B cell (primary cell): ENCODE results near the gene FSCN2. TPM values are rescaled to one million over a fixed set of nuclear protein-coding genes. Genes with fewer than 3 reads are reported as not detected.

Experiments
- ATAC-seq: fragments of 200-7000 bp; cut with Tn5 transposase; one replicate; pipeline ENCODE4 v1.10.0; 2021; ENCODE audit warnings: low read depth, mild to moderate bottlenecking, moderate number of reproducible peaks, moderate library complexity
- CTCF ChIA-PET: fragments of 350-600 bp; sonication (Branson Sonifier 250); formaldehyde crosslinking; loops from one replicate; lab custom pipeline; 2021; ENCODE audit warnings: antibody characterized with exemption, inconsistent platforms; lab: Charles Lee
- POLR2A ChIA-PET: fragments of 350-600 bp; sonication (Branson Sonifier 250); formaldehyde crosslinking; loops from one replicate; lab custom pipeline; 2021; ENCODE audit warnings: antibody characterized with exemption; lab: Charles Lee
- DNase-seq: peaks from one replicate; pipeline ENCODE4 v3.0.0; 2013
- H2AFZ ChIP-seq: 2 replicates; pipeline ENCODE4 v1.6.1; 2012; ENCODE audit warnings: mild to moderate bottlenecking, low read depth, low read length; ENCODE audit not compliant: insufficient read depth, poor library complexity, severe bottlenecking
- H3K27ac ChIP-seq, 2 donors: 1 replicate in 1 of 2; 2 replicates in 1 of 2; pipeline ENCODE4 v1.5.1; 2012 to 2013; ENCODE audit warnings: low read length in 2 of 2, mild to moderate bottlenecking in 2 of 2, moderate library complexity in 1 of 2
- H3K27me3 ChIP-seq, 4 experiments: fragments of 200-600 bp in 1 of 4; sonication (generic) in 1 of 4; replicated peaks in 1 of 4; 1 replicate in 2 of 4; 2 replicates in 2 of 4; pipeline versions ENCODE4 v1.6.1 to v1.7.0; 2013 to 2016; ENCODE audit warnings: low read length in 3 of 4, mild to moderate bottlenecking in 2 of 4, mixed read lengths in 1 of 4, moderate library complexity in 1 of 4; ENCODE audit not compliant: insufficient read depth in 4 of 4, control insufficient read depth in 3 of 4; ENCODE audit errors: control extremely low read depth in 1 of 4
- H3K36me3 ChIP-seq, 2 experiments: replicated peaks in 1 of 2; 1 replicate in 1 of 2; 2 replicates in 1 of 2; pipeline versions ENCODE4 v1.6.1 to v1.7.1; 2013; ENCODE audit warnings: low read length in 1 of 2; ENCODE audit not compliant: insufficient read depth in 2 of 2, control insufficient read depth in 1 of 2; ENCODE audit errors: control extremely low read depth in 1 of 2, extremely low read depth in 1 of 2
- H3K4me1 ChIP-seq, 2 donors: fragments of 200-600 bp in 1 of 2; sonication (generic) in 1 of 2; 1 replicate in 1 of 2; 2 replicates in 1 of 2; pipeline versions ENCODE4 v1.5.1 to v1.6.1; 2013 to 2017; ENCODE audit warnings: low read length in 2 of 2; ENCODE audit not compliant: control insufficient read depth in 2 of 2, insufficient read depth in 2 of 2
- H3K4me2 ChIP-seq: replicated peaks from 2 replicates; pipeline ENCODE3; 2012; ENCODE audit warnings: mild to moderate bottlenecking, low read depth, low read length; ENCODE audit not compliant: poor library complexity, severe bottlenecking
- H3K4me3 ChIP-seq, 5 experiments: fragments of 200-600 bp in 1 of 5; sonication (generic) in 1 of 5; 1 replicate in 3 of 5; 2 replicates in 2 of 5; pipeline versions ENCODE4 v1.5.1 to v1.7.0; 2011 to 2016; ENCODE audit warnings: low read length in 4 of 5, mild to moderate bottlenecking in 4 of 5, low read depth in 2 of 5, control low read depth in 1 of 5, moderate library complexity in 1 of 5; ENCODE audit not compliant: insufficient read depth in 1 of 5; ENCODE audit errors: control extremely low read depth in 1 of 5, extremely low read depth in 1 of 5
- H3K79me2 ChIP-seq: fragments of 200-600 bp; sonication (generic); one replicate; pipeline ENCODE4 v1.6.0; 2016; ENCODE audit warnings: low read length; ENCODE audit not compliant: control insufficient read depth, insufficient read depth
- H3K9ac ChIP-seq: fragments of 200-600 bp; sonication (generic); 2 replicates; pipeline ENCODE4 v1.6.1; 2017; ENCODE audit warnings: mild to moderate bottlenecking, low read length, moderate library complexity
- H3K9me3 ChIP-seq, 3 donors: one replicate each; pipeline versions ENCODE4 v1.6.1 to v1.7.1; 2013; ENCODE audit warnings: low read length in 2 of 3; ENCODE audit not compliant: control insufficient read depth in 2 of 3, insufficient read depth in 1 of 3; ENCODE audit errors: control extremely low read depth in 1 of 3
- H4K20me1 ChIP-seq: 2 replicates; pipeline ENCODE4 v1.6.0; 2012; ENCODE audit warnings: mild to moderate bottlenecking, low read length; ENCODE audit not compliant: insufficient read depth, control insufficient read depth, poor library complexity, severe bottlenecking
- H3K27ac Mint-ChIP-seq: one replicate; pipeline ENCODE4 v1.8.0; 2021; ENCODE audit warnings: mixed read lengths
- H3K27me3 Mint-ChIP-seq: one replicate; pipeline ENCODE4 v1.8.0; 2021; ENCODE audit warnings: mixed read lengths
- H3K4me1 Mint-ChIP-seq: one replicate; pipeline ENCODE4 v1.8.0; 2021; ENCODE audit warnings: mixed read lengths
- H3K4me3 Mint-ChIP-seq: one replicate; pipeline ENCODE4 v1.8.0; 2021; ENCODE audit warnings: mixed read lengths
- H3K9me3 Mint-ChIP-seq: one replicate; pipeline ENCODE4 v1.8.0; 2022; ENCODE audit warnings: mixed read lengths; ENCODE audit not compliant: insufficient read depth
- EZH2 ChIP-seq: IDR thresholded peaks from 2 replicates; pipeline ENCODE4 v1.6.1; 2012; ENCODE audit warnings: borderline replicate concordance, low read depth, mild to moderate bottlenecking, moderate library complexity, low read length; ENCODE audit not compliant: insufficient read depth, poor library complexity, severe bottlenecking
- WGBS: methylation state at CpG from one replicate; pipeline ENCODE4 v1.1.5; 2013; ENCODE audit warnings: missing lambda C conversion rate; ENCODE audit not compliant: insufficient coverage; 5-methylcytosine and 5-hydroxymethylcytosine counted together
- intact Hi-C: fragments of 100-400 bp; cut with micrococcal nuclease; formaldehyde crosslinking; loops from one replicate; pipeline ENCODE4 v1.10.0; 2022
- polyA plus RNA-seq: library from polyadenylated mRNA; depleted of rRNA; stranded (reverse); fragments of >200 nt; gene quantifications from 2 replicates; pipeline ENCODE4 v1.2.3, GENCODE V29; 2012
- total RNA-seq, 2 donors: library from RNA; stranded (reverse); fragments of 120-200 nt in 1 of 2; gene quantifications; 1 replicate in 1 of 2; 2 replicates in 1 of 2; pipeline versions ENCODE4 v1.2.3 to v1.2.4, GENCODE V29; 2013 to 2022
- TF ChIP-seq, protein P1 (sequence below): fragments of 200-600 bp; IDR thresholded peaks from one replicate; pipeline ENCODE4 v1.8.0; 2022; ENCODE audit warnings: antibody characterized with exemption, mild to moderate bottlenecking

FSCN2 gene
- total and polyA plus RNA-seq, 2 donors (not counting 1 experiment from before 2014, with no cell fraction given) = 6.3 to 12.0 TPM

DNA sequence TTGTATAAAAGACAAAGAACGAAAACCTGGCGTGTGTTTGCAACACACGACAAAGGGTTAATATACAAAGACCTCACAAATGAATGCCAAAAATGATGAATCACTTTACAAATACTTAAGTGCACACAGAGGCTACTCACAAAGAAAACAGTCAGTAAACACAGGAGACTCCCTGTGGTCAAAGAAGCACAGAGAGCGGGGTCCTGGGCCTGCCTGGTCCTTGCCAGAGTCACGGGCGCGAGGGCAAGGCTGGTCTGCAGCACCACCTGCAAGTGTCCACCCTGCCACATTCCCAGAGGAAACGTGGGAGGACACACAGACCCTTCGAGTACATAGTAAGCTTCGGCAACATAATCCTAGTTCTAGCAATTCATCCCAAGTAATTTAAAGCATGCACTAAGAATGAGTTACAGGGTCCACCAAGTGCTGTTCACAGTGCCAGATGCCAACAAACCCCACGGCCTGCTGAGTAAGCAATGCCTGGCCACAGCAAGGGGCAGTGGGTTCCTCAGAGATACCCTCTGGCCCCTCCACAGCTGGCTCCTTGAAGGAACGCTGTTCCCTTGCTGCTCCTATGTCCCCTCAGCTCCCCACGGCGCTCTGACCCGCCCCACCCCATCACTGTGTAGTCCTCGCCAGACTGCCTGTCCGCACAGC, 48.6 kb downstream of the FSCN2 start:
- no peak overlapping the region for H3K27ac Mint-ChIP-seq
- no peaks in the 10 kb centered on the region for H3K9me3 Mint-ChIP-seq
- ATAC-seq = no peak
- H3K9me3 ChIP-seq = no peaks in the 10 kb centered on the region
- peaks cover 0 to 43% of the 10 kb centered on the region in 2 experiments for H3K36me3 ChIP-seq
- no peak for TF ChIP-seq EZH2
- TF ChIP-seq, protein P1, sequence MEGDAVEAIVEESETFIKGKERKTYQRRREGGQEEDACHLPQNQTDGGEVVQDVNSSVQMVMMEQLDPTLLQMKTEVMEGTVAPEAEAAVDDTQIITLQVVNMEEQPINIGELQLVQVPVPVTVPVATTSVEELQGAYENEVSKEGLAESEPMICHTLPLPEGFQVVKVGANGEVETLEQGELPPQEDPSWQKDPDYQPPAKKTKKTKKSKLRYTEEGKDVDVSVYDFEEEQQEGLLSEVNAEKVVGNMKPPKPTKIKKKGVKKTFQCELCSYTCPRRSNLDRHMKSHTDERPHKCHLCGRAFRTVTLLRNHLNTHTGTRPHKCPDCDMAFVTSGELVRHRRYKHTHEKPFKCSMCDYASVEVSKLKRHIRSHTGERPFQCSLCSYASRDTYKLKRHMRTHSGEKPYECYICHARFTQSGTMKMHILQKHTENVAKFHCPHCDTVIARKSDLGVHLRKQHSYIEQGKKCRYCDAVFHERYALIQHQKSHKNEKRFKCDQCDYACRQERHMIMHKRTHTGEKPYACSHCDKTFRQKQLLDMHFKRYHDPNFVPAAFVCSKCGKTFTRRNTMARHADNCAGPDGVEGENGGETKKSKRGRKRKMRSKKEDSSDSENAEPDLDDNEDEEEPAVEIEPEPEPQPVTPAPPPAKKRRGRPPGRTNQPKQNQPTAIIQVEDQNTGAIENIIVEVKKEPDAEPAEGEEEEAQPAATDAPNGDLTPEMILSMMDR = no peak
- H3K4me1 Mint-ChIP-seq = peaks cover 13% of the 10 kb centered on the region
- H4K20me1 ChIP-seq = peaks cover 18% of the 10 kb centered on the region
- intact Hi-C loops = no loop called here
- no peaks in the 10 kb centered on the region for H3K27me3 ChIP-seq
- ChIA-PET POLR2A (no interaction called here), CTCF (interaction anchor here (0.7 kb wide), 1 partner anchor 24 kb away, joined by 3 read pairs; no protein-coding TSS in a partner anchor)
- WGBS = 98% methylated on average over 16 of the region's 17 CpGs
- H3K27ac ChIP-seq = no peak overlapping the region
- H3K27me3 Mint-ChIP-seq = no peaks in the 10 kb centered on the region
- no peak overlapping the region for H3K9ac ChIP-seq
- peaks cover 55% of the 10 kb centered on the region for H3K79me2 ChIP-seq
- no peak overlapping the region for H2AFZ ChIP-seq
- DNase-seq = no peak
- no peak overlapping the region for H3K4me3 Mint-ChIP-seq
- no peak overlapping the region for H3K4me3 ChIP-seq
- H3K4me2 ChIP-seq = no peak overlapping the region
- H3K4me1 ChIP-seq = peaks cover 0 to 7% of the 10 kb centered on the region in 2 donors

DNA sequence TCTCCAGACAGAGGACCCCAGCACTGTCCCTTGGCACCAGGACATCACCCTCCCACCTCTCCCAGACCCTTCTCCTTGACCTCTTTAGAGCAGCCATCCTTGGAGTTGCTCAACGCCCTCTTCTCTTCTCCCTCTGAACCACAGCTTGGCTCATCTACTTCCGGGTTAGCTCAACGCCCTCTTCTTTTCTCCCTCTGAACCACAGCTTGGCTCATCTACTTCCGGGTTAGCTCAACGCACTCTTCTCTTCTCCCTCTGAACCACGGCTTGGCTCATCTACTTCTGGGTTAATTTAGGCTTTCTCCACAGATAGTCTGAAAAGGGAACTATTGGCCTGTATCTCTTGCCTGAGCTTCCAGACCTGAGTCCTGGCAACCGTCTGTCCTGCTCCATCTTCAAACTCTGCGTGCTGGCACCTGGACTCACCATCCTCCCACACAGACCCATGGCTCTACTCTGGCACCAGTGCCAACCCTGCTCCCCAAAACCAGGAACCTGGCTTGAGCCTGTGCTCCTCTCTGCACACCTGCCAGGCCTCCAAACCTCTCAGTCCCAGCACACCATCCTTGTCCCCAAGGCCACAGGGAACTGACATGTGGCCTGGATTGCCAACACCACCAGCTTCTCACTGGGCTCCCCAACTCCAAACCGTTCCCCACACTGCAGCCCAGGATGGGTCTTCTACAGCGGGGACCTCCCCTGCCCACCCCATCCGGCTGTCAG, 49.3 kb downstream of the FSCN2 start:
- Histone ChIP-seq H3K79me2 (peaks cover 61% of the 10 kb centered on the region), H3K9me3 (no peaks in the 10 kb centered on the region), H3K4me2 (no peak overlapping the region), H3K9ac (no peak overlapping the region), H3K27ac (no peak overlapping the region), H3K4me1 (peaks cover 0 to 7% of the 10 kb centered on the region in 2 donors), H4K20me1 (peaks cover 24% of the 10 kb centered on the region), H2AFZ (no peak overlapping the region), H3K27me3 (no peaks in the 10 kb centered on the region), H3K4me3 (no peak overlapping the region), H3K36me3 (peaks cover 0 to 48% of the 10 kb centered on the region in 2 experiments)
- H3K4me3 Mint-ChIP-seq = no peak overlapping the region
- POLR2A ChIA-PET = no interaction called here
- CTCF ChIA-PET = interaction anchor here (1.5 kb wide), 1 partner anchor 23 kb away, joined by 5 read pairs; no protein-coding TSS in a partner anchor
- H3K9me3 Mint-ChIP-seq = no peaks in the 10 kb centered on the region
- H3K27ac Mint-ChIP-seq = no peak overlapping the region
- TF ChIP-seq, protein P1 = no peak
- TF ChIP-seq EZH2 = no peak
- H3K4me1 Mint-ChIP-seq = peaks cover 13% of the 10 kb centered on the region
- ATAC-seq = no peak
- no peaks in the 10 kb centered on the region for H3K27me3 Mint-ChIP-seq
- intact Hi-C loops = no loop called here
- no peak for DNase-seq
- WGBS = 93% methylated on average over 11 of the region's 11 CpGs
